ENCODE data around the gene FRMD1.

Gene FRMD1

DNA sequence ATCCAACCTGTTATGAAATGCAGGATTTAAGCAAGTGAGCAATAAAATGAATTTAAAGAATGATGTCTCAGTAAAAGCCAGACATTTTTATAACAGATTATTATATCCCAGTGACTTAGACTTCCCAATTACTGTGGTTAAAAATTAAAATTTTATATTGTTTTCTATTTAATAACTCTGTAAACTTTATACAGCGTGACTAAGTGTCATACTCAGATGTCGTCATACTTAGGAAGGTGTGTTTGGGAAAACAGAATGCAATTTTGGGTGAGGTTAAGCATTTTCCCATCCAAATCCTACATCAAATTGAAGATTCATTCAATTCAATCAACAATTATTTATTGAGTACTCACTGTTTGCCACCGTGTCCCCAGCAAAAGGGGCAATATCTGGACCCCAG, 31.4 kb upstream of the FRMD1 start:
- DNase-seq: no peak

DNA sequence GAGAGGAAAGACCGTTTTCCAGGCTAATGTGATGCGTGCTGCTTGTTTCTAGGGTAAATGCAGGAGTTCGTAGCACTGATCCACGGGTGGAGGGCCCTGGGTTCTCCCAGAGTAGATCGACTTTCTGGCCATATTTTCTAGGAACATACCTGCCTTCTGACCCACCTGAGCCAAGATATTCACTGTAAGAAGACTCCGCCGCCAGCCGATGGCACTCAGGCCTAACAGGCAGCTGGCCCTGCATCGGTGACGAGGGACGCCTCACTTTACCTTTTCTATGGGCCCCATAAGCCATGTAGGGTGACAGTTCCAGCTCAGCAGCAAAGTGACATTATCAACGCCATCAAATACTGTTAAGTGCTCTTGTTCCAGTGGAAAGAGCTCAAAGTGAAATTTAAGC, 30.2 kb upstream of the FRMD1 start:
- DNase-seq: no peak

DNA sequence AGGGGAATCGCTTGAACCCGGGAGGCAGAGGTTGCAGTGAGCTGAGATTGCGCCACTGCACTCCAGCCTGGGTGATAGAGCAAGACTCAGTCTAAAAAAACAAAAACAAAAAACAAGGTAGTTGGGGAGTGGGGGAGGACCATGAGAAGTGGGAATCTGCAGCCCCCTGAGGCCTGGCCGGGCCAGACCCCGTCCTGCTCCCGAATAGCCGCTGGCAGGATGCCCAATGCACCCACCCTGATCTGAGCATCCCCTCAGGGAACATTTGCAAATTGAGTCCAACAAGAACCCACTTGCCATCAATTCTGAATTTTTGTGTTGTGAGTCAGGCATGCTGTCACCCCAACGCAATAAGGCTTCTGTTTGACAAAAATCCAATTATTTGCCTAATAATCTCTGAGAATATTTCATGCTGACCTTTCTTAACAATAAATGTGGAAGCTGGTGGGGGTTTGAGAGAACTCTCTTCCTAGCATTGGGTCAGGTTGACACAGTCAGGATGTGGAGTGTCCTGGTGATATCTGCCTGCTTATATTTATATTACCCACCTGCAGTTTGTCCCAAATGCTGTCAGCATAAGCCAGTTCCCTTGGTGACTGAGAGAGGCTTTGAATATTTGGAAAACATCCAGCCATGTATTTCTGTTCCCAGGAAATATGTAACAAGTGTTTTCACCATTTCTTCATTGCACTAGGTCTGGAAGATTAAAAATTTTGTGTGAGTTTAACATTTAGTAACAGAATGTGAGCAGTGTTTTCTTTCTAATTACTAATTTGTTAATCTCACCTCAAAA, 28.4 kb upstream of the FRMD1 start:
- DNase-seq: no peak

DNA sequence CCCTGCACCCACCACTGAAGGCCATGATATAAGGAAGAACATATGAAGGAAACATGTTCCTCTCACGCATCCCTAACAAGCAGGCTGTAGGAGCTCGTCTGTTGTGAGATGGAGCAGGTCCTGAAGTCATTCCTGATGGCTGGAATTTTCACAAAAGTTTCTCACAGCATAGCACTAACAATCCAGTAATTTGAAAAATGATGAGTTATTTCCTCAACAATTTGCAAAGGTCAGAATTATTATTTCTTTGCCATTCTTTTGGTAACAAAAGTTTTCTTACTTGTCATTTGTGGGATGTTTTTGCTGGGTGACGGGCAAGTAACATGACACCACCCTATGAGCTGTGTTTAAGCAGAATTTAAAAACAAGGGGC, 27.6 kb upstream of the FRMD1 start:
- DNase-seq: no peak

DNA sequence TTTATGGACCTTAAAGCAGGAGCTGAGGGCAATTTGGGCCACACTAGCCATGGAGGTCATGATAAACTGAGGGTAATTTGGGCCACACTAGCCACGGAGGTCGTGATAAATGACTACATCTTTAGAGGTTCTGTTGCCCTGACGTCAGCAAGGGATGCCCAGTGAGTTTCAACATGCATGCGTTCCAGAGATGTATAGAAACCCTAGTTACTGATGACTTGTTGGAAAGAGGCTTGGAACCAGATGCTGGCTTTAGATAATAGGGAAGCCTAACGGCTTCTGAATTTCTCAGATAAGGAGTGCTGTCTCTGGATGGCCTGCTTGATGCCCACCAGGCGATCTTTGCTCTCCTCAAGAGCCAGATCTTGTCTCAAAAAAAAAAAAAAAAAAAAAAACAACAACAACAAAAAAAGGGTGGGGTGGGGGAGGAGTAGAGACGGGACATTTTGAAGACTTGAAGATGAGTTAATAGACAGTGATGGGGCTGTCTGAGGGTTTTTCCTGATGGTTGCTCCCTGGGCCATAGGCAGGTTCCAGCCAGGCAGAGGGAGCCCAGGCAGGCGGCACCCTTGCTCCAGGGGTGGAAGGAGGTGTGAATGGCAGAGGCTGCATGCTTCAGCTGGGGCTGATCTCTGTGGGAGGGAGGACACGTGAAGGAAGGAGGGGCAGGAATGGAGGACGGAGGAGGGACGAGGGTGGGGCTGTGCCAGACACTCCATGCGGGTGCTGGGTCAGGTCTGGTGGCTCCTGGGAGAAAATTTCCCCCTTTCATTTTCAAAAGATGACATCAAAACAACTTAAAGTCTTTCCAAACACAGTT, 27.0 kb upstream of the FRMD1 start:
- no peak for DNase-seq

DNA sequence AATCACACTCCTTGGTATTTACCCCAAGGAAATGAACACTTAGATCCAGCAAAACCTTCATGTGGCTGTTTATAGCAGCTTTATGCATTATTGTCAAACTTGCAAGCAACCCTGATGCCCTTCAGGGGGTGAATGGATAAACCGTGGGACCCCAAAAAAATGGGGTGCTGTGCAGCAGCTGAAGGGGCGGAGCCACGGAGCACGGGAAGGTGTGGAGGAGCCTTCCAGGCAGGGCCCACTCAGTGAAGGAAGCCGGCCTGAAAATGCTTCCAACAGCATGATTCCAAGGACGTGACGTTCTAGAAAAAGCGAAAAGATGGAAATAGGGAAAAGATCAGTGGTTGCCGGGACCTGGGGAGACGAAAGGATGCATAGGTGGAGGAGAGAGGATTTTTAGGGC, 25.6 kb upstream of the FRMD1 start:
- DNase-seq: no peak

DNA sequence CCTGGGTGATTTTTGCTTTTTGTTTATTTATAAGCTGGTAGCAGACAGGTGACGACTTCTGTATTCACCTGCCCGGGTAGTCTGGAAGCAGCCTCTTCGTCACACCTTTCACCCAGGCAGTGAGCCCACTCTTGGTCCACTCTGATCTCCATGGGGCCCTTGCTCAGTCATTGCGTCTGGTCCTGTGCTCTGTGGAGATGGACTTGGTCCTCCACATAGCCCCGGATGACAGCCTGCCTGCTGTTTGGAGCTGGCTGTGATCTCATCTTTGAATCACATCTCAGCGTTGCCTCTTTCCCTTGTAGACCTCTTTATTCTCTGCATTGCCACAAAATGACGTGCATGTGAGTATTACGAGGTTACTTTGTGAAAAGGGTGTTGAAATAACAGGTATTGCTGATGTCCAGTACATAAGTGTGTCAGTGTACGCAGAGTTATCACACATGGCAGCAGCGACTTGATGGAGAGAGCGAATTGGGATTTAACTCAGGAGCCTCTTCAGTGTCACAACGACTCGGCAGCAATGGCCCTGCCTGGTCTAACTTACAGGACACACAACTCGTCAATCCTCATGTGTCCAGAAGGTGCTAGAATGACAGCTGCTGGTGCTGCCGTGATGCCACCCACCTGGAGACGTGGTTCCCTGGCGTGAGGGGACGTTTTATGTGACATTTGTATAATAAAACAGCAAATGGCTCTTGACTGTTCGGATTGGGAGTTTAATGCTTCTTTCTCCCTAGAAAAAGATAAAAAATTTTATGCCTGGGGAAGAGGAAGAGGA, 24.2 kb upstream of the FRMD1 start:
- DNase-seq: no peak

DNA sequence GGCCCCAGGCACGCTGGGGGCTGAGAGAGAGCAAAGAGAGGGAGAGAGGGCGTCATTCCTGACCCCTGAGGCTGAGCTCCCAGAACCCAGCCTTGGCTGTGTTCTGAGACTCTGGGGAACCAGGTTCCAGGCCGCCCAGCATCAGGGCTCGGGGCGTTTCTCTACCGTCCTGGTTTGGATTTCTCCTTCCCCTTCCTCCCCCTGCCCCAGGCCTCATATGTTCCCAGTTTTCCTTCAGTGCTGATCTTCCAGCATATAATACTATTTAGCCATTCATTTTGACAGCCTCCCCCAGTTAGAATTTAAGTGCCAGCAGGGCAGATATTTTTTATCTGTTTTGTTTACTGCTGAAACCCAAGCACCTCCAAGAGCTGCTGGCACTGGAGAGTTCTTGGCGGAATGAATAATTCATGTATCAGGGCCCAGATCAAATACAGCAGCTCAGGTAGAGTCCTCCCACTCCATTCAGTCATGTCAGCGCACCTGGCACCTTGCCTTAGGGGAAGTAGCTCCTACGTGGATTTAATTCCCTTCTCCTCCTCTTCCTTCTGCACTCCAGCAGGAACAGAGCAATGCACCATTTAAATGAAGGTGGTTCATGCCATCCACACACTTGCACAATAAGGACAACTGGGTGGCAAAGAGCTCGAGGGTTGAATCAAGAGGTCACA, 23.4 kb upstream of the FRMD1 start:
- DNase-seq: no peak

DNA sequence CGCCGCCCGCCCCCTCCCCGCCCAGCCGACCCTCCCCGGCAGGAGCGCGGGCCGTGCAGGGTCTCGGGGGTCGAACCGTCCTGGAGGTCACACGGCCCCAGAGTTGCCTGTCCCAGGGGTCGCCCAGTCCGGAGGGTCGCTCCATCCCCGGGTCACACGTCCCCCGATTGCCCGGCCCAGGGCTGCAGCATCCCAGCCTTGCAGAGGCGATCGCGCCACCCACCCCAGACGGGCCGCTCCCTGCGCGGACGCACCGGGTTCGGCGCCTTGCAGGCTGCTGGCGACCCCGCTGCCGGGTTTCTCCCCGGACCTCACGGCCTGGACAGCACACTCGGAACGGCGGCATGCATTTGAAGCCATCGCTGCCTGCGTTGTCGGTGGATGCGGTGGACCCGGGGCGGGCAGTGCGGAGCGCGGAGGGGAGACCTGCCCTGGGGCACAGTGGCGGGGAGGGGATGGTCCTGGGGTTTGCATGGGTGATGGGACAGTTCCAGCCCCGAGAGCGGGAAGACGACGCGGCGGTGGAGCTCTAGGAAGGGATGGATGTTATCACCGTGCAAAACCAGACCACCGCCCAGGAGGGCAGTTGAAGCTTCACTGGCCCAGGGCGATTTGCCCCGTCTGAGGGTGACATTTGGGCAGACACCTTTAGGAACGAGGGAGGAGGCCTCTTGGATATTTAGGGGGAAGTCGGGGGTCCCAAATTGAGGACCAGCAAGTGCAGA, 22.7 kb upstream of the FRMD1 start:
- DNase-seq: no peak

DNA sequence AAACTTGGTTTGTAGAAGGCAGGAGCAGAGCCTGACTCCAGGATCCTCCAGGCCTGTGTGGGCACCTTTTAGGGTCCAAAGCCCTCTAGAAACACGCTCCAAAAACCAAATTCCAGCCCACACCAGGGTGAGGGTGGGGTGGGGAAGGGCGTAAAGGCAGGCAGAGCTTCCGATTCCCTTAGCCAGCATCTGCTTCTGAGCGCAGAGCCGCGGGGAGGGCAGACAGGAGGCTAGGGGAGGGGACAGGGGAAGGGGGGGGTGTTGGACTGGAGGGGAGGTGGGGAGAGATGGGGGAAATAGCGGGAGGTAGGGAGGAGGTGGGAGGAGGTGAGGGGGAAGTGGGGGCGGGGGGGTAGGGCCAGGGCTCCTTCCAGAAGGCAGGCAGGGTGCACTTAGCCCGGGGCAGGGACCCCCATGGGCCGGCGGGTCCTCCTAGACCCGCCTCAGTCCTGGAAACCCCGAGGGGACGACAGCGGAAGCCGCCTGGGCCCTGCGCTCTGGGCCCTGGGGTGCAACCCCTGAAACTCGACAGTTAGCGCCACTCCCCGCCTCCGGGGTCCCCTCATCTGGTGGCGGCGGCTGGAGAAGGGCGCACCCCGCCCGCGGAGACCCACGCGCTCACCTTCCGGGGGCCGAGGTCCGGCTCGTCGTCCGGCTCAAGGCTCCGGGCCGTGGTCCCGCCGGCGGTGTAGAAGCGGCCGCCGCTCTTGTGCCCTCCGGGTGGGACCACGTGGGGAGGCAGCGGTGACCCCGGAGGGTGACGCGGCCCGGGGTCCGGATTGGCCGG, 22.0 kb upstream of the FRMD1 start:
- no peak for DNase-seq

DNA sequence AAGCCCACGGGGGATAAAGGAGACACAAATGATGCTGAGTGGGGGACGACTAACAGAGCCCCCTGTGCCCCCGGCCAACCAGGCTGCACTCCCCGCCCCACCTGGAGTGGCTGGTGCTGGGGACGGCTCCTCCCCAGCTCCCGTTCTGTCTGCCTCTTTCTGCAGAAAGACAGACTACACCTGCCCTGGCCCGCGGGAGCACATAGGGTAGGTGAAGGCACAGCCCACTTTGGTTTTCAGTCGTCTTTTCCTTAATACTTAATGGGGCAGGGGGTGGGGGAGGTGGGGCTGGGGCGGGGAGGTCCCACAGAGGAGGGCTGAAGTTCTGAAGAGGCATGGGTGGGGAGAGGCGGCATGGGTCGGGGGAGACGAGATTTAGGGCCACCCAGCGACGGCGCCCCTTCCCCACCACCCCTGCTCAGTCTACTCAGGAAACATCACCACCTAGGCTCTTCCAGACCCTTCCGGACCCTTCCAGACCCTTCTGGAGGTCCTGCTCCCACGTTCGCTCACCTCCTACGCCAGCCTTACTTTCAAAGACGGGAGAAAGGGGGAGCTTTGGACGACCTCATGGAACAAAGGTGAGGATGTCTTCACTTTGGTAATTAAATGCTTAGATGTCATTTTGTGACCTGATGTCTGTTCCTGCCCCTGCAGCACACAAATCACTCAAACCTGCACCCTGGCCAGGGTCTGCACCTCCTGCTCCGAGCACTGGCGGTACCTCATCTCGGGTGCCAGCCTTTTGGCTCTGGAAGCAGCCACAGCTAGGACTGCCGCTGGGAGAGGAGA, 21.2 kb upstream of the FRMD1 start:
- no peak for DNase-seq

DNA sequence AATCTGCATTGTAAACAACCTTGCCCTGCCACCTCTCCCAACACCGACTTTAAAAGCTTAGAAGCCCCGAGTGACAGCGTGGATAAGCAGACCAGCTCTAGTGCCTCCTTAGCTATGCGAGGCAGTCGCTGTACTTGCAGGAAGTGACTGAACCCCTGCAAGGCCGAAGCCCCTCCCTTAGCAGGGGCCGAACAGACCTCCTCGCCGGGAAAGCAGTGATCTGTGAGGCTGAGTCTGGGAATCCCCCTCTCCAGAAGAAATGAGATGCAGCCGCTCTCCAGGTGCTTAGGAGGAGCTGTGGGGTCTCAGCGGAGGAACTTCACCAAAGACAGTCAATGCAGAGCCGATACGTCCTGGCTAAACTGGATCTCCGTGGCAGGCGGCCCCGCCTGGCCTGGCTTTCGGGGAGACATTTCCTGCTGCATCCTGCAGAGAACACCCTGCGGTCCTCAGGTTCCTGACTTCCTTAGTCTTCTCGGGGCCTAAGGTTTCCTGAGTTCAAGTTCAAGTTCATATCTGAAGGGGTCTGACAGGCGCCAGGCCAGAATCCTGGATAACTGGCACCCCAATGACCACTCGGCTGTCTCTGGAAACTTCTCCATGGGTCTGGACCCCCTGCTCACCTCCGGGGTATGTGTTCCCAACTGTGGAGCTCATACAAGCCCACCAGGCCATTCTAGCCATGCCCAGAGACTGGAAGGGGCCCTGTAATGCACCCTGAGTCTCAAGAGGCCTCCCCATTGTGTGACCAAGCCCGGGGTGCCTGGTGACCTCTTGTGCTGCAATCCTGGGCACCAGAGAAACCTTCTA, 20.4 kb upstream of the FRMD1 start:
- DNase-seq: no peak

DNA sequence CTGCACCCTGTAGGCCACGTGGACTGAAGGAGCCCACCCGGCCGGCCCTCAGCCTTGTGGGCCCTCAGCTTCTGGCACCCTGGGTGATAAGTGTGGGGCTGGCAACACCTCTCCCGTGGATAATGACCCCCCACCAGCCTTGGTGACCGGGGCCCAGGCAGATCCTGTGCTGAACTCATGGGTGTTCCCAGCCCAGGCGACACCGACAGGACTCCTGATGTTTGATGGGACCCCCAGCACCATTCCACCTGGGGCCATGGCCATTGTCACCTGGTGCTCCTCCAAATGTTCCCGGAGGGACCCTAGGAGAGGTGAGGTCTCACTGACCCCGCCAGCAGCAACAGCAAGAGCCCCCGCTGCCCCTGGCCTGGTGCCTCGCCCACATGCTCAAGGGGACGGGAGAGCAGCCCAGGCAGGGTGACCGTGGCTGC, 19.4 kb upstream of the FRMD1 start:
- no peak for DNase-seq

DNA sequence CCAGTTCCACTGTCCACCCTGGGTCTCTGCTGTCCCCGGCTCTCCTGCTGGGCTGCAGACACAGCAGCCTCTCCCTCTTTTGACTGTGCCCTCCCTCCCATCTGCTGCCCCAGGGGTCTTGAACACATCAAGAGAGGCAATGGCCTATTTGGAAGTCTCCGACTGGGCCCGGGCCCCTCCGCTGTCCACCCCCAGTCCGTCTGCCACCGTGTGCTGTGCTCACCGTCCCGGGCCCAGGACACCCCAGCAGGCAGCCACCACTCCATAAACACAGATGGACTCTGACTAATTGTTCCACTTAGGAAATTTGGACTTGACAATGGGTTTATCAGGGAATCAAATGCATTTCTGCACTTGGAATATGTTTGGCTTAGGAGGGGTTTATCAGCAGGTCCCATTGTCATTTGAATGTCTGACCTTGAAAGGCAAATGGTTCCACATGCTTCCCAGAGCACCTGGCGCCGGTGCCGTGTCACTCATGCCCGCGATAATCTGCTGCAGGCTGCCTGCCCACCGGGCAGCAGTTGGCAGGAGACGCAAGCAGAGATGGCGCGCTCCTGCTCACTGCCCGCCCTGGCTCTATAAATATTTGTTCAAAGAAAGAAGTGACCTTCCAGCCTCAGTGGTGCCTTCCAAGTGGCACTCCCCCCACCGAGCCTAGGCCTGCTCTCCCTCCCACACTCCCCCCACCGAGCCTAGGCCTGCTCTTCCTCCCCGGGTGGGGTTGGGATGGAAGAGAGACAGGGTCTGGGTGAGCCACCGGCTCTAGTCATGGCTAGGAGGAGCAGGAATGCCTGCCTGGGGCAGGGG, 18.8 kb upstream of the FRMD1 start:
- DNase-seq: no peak

DNA sequence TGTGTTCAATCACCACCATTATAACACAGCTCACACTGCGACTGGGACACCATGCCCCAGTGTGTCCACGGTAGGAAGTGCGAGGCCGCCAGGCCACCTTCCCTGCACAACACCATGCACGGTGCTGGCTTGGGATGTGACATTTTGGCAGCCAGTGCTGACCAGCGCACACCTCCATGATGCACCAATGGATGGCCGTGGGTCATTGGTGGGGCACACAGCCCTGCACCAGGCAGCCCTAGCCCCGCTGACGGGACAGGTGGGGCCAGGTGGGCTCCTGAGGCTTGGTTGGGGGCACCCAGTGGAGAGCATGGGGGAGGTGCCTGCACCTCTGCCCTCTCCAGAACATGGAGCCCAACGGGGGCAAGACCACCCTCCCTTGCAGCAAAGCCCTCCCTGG, 18.2 kb upstream of the FRMD1 start:
- no peak for DNase-seq

DNA sequence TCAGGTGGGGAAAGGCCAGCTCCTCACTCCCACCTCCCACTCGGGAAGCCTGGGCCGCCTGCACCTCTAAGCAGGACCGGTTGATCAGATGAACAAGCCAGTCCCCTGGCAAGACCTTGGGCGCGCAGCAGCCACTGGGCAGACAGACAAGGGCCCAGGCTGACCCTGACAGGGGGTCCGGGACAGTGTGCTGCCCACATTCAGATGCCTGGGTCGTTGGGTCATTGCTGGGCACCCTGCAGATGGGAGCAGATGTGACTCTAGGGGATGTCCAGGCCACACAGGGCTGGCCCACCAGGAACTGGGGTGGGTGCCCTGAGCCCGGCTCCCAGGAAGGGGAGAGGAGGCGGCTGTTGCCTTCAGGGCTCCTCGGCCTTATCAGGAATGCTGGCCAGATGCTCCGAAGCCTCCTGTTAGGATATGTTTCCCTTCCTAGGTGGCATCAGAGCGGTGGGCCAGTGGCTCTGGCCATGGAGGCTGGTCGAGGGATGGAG, 17.3 kb upstream of the FRMD1 start:
- DNase-seq: no peak

DNA sequence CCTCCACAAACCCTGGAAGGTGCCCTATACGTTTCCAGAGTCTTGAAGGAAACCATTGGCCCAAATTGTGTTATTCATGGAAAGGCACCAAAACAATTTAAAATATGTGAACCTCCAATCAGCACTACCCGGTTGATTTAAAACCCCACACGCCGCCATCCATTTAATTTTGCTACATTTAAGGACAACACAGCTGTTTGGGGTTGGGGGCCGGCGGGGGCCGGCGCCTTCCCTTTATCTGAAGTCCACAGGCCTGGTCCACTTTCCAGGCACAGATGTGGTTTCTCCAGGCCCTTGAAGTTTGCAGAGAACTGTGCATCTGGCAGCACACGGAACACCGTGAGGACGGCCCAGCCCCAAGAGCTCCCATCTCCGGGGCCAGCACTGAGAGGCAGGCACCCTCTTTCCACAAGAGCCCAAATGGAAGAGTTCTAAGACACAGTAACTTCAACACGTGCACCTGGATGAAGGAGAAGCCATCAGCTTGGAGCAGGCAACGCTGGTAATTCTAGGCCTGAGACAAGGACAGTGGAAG, 16.8 kb upstream of the FRMD1 start:
- DNase-seq: no peak

DNA sequence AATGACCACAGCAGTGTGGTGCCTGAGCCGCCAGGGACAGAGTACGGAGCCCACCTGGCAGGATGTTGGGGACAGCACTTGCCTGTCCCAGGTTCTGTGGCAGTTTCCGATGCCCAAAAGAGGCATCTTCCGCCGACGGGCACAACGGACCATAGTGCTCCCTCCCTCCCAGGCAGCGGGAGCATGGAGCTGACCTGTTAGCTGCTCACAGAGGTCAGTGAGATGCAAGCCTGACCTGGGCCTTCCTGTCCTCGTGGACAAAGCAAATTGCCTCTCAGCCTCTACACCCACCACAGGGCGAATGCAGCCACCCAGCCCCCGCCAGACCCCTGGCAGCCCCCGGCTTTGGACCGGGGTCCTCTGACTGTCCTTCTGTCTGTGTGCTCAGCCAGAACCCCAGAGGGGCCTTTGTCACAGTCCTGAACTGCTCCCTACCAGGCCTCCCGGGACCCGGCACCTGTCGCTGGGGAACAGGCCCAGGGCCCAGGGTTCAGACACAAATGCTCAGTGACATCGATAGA, 16.2 kb upstream of the FRMD1 start:
- no peak for DNase-seq

Data from stimulated activated CD4-positive, alpha-beta T cell treated with anti-CD3 and anti-CD28 coated beads, Interleukin-12 subunit alpha, Interleukin-12 subunit beta, amount 100 ng/mL, for 4 hours (primary cell).